GM18907 (cell line): ENCODE data around the gene PTPRN2.
"Not testable (repeated sequence)": the region's sequence is repeated elsewhere in the genome, so short reads cannot be mapped to it uniquely, and the experiment has no call there.

Source experiments
- ATAC-seq: cut with Tn5 transposase; IDR thresholded peaks from one replicate; pipeline ENCODE4 v1.9.1; 2021; ENCODE audit warnings: mild to moderate bottlenecking, moderate library complexity; ENCODE audit not compliant: unreplicated experiment

PTPRN2 gene

GRCh38 chr7:157675427-157675927 lies 912.1 kb downstream of the PTPRN2 start:
- ATAC-seq, result no peak

GRCh38 chr7:157674715-157675426 lies 912.8 kb downstream of the PTPRN2 start:
- no peak for ATAC-seq

GRCh38 chr7:157674027-157674714 lies 913.5 kb downstream of the PTPRN2 start:
- no peak for ATAC-seq

DNA sequence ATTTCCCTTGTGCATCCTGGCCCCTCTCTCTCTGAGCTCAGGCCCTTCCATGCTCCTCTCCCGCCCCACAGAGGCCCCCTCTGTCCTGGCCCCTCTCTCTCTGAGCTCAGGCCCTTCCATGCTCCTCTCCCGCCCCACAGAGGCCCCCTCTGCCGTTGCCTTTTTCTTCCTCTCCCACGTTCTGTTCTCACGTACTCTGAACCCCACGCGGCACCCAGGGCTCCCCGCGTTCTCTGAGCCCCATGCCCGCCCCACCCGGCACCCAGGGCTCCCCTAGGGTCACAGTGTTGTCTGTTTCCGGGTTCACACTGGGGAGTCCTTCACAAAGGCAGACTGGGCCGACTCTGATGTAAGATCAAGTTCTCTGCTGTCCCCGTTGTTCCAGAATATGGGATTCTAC lies 914.0 kb downstream of the PTPRN2 start:
- no peak for ATAC-seq

DNA sequence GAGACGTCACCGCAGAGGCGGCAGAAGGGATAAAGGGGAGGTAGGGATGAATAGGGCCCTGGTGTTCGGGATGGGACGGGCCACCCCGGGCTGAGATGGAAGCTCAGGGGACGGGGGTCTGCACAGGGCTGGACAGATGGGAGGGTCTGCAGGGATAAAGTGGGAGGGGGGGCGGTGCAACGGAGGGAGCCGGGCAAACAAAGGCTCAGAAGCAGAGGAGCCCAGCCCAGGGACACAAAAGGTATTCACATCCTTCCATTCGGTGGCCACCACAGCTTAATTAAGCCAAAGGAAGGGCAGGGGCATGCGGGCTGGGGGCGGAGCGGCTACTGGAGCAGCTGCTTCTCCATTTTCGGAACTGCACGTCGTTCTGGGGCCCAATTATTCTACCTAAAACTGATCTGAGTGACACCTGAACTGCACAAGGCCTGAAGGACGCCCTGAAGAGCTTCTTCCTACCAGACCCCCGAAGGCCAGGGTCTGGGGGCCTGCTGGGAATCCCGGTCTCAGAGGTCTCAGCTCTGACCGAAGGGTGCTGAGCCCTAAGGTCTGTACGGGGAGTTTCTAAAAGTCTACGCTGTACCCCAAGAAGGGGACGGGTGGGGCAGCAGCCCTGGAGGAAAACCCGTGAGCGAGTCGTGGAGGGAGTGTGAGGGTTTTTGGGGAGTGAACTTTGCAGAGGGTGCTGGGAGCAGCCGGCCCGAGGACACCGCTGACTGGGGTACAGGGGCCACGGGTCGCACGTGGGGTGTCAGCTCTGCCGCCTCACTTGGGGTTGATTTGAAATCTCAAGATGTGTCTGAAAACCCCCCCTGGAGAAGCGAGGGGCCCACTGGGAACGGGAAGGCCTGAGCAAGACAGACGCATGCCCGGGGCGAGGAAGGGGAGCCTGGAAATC lies 916.0 kb downstream of the PTPRN2 start:
- ATAC-seq, result no peak

DNA sequence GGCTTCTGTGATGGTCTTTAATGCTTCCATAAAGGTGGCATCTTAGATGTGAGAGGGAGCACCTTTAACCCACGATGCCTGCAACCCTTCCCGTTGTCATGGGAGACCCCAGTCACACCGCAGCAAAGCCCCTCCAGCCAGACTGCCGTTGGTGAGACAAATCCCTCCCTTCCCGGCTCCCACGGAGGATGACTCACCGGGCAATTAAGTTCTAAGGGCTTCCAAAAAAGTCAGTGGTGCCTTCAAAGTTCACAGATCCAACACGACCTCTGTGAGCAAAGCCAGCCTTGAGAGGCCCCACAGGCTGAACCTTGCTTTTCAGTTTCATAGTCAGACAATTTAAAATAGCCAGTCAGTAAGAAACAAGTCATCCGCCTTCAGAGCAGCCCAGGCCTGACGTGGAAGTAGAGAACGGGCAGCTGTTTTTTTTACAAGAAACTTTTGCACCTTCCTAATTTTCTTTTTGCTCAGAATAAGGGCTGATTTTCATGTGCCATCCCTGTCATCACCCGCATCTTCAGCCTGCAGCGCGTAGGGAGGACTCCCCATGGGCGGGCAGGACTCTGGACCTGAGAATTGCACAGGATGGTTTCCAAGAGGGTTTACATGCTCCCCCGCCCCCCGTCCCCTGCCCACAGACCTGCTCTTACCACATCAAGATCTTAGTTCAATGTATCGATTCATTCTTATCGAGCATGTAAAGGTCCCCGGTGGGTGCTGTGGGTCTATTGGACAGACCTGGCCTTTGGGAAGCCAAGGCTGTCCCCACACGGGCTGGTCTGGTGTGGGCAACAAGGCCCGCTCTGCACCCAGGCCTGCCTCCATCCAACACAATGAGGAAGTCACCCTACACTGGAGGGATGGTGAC lies 916.9 kb downstream of the PTPRN2 start:
- ATAC-seq, result no peak

DNA sequence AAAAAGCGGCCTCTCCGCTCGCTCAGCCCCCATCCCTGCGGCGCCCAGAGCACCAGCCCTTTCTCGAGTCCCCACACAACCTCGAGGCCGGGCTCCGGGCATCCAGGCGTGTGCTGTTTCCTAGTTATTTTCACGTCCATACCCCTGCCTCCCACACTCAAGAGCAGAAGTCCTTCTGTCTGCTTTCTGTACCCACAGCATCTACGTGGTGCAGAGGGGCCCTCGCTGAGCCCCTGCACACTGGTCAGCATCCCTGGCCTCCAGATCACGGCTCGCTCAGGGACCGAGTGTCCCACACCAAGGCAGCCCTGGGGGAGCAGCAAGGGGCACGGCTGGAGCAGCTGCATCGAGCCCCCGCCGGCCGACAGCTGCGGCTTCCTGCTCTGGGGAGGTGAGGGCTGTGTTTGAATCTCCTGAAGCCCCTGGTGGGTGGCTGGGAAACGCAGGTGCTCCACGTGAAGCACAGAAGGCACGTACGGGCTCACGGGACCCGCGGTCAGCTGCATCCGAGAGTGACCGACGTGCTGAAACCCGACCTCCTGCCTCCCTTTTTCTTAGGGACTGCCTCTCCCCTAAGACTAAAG lies 917.8 kb downstream of the PTPRN2 start:
- no peak for ATAC-seq

GRCh38 chr7:157668884-157669767 lies 918.5 kb downstream of the PTPRN2 start:
- ATAC-seq, result no peak

DNA sequence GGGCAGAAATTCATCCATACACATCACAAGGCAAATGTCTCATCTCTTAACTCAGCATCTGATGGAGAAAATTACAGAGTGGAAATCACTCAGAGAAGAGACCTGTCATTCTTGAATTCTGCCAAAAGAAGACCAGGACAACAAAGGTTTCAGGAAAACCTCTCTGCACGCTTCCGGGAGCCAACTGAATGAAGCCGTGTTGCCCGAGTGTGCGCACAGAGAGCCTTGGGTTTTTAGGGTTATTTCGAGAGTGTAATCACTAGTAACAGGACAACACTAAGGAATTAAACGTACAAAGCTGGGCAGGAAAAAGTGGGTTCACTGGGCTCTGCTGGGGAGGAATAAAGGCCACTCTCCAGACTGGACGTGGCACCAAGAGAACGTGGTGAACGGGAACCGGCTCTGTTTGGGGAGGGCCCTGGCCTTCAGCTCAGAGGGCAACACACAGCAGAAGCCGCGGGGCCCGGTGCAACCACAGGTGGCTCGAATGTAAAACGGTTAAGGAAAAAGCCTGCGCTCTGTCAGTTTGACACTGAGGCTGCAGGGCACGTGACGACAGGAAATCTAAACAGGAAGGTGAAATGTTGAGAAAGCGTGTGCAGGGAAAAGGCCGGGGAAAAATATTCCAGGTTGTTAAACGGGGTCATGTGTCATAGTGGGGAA lies 919.3 kb downstream of the PTPRN2 start:
- ATAC-seq, result no peak

- ATAC-seq, result no peak
Measured at GRCh38 chr7:157667731-157668130, 919.9 kb downstream of the PTPRN2 start.

GRCh38 chr7:157667261-157667660 lies 920.4 kb downstream of the PTPRN2 start:
- ATAC-seq, result no peak

- ATAC-seq, result no peak
Measured at GRCh38 chr7:157666530-157667040, 921.0 kb downstream of the PTPRN2 start.

DNA sequence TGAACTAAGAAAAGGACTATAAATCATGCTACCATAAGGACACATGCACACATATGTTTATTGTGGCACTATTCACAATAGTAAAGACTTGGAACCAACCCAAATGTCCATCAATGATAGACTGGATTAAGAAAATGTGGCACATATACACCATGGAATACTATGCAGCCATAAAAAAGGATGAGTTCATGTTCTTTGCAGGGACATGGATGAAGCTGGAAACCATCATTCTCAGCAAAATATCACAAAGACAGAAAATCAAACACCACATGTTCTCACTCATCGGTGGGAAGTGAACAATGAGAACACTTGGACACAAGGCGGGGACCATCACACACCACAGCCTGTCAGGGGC lies 922.0 kb downstream of the PTPRN2 start:
- not testable (repeated sequence) for ATAC-seq

DNA sequence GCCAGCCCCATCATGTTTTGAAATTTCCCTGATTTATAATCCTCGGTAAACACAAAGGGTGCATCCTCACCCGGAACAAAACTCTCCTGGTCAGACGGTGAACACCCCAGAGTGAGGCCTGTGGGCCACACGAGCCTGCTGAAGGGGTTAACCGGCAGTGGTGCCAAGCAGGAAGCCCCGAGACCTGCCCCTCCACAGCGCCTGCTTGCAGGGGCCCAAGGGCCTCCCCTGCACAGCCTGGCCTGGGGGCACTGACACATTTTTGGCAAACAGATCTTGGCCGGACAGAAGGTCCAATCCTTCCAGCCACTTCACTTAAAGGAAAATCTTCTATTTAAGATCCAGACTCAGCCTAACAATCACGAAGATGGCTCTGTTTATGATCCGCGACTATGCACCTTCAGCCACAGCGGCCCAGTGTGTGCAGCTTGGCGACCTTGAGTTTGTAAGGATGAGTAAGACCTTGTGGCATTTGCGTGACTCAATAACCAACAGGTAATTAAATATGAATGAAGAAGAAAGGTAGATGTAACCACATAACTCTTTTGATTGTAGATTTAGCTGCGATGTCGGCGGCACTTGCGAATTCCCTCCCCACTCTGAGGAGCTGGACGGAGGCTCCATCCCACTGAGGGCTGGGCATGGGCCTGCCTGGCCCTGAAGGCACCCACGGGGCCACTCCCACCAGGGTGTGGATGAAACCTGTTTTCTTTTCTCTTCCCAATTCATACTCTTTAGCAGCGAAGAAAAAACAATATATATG lies 922.6 kb downstream of the PTPRN2 start:
- ATAC-seq, result no peak

GRCh38 chr7:157664034-157664433 lies 923.6 kb downstream of the PTPRN2 start:
- ATAC-seq, result no peak

- no peak for ATAC-seq
Measured at GRCh38 chr7:157662981-157663716, 924.5 kb downstream of the PTPRN2 start.
